Stomach (tissue), 4 donors: ENCODE results near the gene TMA7.

Source experiments
- EP300 ChIP-seq: sonication (generic); formaldehyde crosslinking; IDR thresholded peaks from one replicate; pipeline ENCODE4 v1.6.1; 2017; ENCODE audit warnings: antibody characterized with exemption
- POLR2A ChIP-seq, 4 donors: fragments of 450-650 bp; IDR thresholded peaks; one replicate each; pipeline ENCODE4 v1.6.1; 2016; ENCODE audit warnings: antibody characterized with exemption in 4 of 4, control low read depth in 2 of 4, mild to moderate bottlenecking in 1 of 4, moderate library complexity in 1 of 4
- POLR2AphosphoS5 ChIP-seq, 3 donors: sonication (generic); formaldehyde crosslinking; IDR thresholded peaks; one replicate each; pipeline ENCODE4 v1.6.1; 2016; ENCODE audit warnings: antibody characterized with exemption in 3 of 3
- TF ChIP-seq, protein P1 (sequence below), 7 experiments: fragments of 450-650 bp in 4 of 7; fragments of 200-600 bp in 3 of 7; sonication (generic) in 3 of 7; IDR thresholded peaks; one replicate each; pipeline ENCODE4 v1.5.1; 2016 to 2019; ENCODE audit warnings: antibody characterized with exemption in 7 of 7, control low read depth in 2 of 7, mild to moderate bottlenecking in 1 of 7

DNA sequence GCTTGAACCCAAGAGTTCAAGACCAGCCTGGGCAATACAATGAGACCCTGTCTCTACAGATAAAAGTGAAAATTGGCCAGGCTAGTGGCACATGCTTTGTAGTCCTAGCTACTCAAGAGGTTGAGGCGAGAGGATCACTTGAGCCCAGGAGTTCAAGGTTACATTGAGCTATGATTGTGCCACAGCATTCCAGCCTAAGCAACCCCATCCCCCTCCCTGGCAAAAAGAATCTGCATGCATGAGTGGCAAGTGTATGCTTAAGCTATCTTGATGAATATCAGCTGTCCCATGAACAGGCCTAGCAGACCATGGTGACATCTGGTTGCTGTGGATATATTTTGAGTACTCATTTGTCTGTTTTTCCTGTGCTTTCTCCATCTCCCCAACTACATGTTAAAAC, 11.2 kb downstream of the TMA7 start:
- TF ChIP-seq POLR2A (IDR thresholded peaks at IDR 0.05) (no peak), POLR2AphosphoS5 (IDR thresholded peaks at IDR 0.05) (no peak), EP300 (no peak)
- TF ChIP-seq, protein P1, sequence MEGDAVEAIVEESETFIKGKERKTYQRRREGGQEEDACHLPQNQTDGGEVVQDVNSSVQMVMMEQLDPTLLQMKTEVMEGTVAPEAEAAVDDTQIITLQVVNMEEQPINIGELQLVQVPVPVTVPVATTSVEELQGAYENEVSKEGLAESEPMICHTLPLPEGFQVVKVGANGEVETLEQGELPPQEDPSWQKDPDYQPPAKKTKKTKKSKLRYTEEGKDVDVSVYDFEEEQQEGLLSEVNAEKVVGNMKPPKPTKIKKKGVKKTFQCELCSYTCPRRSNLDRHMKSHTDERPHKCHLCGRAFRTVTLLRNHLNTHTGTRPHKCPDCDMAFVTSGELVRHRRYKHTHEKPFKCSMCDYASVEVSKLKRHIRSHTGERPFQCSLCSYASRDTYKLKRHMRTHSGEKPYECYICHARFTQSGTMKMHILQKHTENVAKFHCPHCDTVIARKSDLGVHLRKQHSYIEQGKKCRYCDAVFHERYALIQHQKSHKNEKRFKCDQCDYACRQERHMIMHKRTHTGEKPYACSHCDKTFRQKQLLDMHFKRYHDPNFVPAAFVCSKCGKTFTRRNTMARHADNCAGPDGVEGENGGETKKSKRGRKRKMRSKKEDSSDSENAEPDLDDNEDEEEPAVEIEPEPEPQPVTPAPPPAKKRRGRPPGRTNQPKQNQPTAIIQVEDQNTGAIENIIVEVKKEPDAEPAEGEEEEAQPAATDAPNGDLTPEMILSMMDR (IDR thresholded peaks at IDR 0.05) = no peak
